AG08396 (cell line): ENCODE results near the gene HS3ST5.

Source experiments
- DNase-seq: peaks from one replicate; pipeline ENCODE4 v3.0.0; 2012; ENCODE audit warnings: low spot score, mixed read lengths

Gene HS3ST5

DNA sequence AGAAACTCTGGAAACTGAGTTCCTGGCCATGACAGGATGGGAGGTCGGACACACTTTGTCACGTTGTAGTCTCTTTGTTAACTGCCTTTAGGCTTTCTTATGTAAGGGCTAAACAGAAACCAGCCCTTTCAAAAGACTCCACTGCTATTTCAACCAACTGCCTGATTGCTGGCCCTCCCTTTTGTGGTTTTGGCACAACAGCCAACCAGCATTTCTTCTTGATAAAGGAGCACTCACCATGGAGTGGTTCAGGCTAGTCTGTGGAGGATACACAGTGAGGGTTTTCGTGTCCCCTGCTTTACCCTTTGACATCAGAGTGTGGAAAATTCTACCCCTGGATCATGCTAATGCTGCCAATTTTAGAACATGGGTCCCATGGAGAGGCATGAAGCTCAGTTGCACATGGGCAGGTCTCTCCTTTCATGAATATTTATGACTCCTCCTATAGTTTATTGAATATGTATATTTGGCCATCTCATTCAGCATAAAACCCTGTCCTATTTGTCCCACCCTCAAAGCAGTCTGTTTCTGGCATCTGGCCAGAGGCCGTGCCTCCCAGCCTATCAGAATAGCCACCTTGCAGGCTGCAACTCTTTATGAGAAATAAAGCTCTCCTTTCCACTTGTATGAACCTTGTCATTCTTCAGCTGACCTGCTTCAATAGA, 148.3 kb downstream of the HS3ST5 start:
- peak; percentile 7 for DNase-seq

- DNase-seq: no peak
Observed at GRCh38 chr6:114187563-114187962, 155.3 kb downstream of the HS3ST5 start.

- DNase-seq: no peak
Observed at GRCh38 chr6:114181664-114182063, 161.2 kb downstream of the HS3ST5 start.

- DNase-seq: no peak
Observed at GRCh38 chr6:114179411-114179810, 163.4 kb downstream of the HS3ST5 start.

DNA sequence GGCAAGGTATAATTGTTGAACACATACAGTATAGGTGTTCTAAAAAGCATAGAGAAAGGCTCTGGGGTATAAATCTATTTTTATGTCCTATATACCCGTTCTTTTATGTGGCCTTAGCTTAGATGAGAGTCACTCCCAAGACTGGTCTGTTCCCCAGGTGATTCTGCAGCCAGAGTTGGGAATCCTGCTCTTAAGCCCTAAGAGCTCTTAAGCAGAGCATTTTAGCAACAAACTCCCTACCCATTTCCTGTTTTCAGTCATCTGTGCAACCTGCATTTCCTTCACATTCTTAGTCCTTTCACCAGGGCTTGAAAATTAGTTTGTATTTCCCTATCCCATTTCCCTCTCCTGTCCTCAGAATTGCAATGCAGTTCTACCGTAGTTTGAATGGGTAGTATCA, 166.1 kb downstream of the HS3ST5 start:
- DNase-seq: no peak

GRCh38 chr6:114172576-114173260, 170.1 kb downstream of the HS3ST5 start:
- no peak for DNase-seq

DNA sequence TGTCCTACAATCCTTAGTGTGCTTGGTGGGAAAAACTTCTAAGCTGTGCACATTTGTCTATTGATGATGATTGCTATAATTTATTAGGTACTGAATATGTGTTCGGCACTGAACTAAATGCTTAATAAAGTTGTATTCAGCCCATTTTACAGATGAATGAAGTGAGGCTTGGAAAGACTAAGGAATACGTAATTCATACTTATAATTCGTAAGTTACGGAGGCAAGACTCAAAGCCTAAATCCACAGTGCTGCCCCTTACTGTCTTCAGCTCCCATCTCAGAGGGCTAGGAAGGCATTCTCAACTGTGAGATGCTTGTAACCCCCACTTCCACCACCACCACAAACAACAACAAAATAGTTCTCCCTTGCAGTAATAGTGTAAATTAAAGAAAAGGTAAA, 171.3 kb downstream of the HS3ST5 start:
- DNase-seq: no peak

DNA sequence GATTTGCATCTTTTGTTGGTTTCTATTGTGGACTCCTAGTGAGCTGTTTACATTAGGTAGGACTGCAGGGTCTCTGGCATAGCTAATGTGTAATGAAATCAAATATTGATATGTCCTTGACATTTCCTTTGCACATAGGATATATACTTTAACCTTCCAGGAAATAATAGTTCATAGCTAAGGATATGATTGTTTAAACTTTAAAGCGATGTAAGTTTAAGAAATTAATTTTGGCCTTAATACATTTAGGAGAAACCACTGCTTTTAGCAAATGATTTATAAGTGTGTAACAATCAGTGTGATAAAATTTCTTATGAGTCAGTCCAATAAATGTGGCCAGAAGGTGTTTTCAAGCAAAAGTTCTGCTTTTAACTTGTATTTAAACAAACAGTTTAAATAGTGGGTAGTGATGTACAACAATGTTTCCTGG, 171.8 kb downstream of the HS3ST5 start:
- no peak for DNase-seq

DNA sequence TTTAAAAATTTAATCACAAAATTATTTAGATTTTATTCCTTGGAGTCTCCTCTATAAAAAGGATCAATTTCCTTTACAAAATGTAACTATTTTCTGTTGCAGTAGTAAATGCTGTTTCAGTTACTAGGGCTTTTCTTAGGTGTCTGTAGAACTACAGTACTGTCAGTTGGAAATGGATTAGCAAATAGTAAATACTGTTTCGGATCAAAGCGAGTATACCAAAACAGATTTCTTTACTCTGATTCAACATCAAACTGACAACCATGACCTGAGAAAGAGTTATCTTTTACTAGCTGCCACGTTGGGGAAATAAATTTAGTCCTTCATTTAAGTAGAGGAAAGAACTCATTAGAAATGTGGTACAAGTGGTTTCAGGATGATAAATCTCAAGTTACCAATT, 172.5 kb downstream of the HS3ST5 start:
- no peak for DNase-seq

DNA sequence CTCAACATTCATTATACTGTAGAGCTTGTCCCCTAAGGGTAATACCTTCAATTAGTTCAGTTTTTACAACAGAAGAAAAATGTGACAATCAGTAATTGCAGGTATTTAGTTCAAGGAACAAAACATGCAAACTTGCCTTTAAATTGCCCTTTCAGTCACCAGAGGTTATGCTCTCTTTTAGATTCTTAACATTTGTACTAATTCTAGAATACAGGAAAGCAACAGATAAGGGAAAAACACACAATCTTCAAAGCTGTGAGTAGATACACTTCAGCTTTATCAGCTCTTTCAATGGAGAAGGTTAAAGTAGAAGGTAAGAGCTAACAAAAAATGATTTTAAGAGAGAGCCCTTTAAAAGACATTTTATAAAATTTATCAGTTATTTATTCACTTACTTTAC, 173.1 kb downstream of the HS3ST5 start:
- no peak for DNase-seq

DNA sequence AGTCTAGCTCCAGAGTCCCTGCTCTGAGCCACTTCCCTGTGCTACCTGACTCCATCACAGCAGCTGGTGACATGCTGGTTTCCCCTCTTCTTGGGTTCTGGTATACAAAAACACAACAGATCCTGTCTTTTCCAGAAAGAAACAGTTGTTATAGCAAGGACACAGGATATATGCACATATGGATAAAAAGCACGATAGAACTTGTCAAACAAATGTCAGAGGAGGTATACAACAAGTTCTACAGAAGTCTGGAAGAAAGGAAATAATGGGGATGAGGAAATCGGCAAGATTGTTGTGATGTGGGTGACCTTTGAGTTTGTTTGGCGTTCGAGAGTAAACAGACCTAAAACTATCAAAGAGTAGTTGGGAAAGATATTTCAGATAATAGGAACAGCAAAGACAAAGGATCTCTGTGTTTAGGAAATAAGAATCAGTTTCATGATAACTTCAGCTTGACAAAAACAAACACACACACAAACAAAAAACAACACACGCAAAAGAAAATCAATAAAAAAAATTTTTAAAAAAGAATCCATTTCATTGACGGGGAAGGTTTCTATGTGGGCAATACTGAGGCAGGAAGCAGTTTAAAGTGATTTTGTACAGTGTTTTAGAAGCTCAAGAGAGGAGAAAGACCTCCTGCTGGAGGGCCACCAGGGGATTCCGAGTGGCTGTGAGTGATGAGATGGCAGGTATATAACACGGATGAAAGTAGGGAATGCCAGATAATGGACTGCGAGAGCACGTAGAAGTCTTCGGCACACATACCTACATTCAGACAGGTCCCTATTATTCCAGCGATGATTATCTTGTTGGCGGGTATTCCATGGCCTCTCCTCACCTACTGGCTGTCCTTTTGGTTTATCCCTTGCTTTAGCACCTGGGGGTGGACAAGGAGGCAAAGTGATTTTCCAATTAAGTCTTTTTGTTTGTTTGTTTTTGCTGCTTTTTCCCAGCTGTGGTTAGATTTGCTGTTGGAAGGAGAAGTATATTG, 174.9 kb downstream of the HS3ST5 start:
- no peak for DNase-seq

GRCh38 chr6:114164207-114164606, 178.6 kb downstream of the HS3ST5 start:
- DNase-seq: no peak

- no peak for DNase-seq
Observed at GRCh38 chr6:114162691-114163347, 180.0 kb downstream of the HS3ST5 start.

- no peak for DNase-seq
Observed at GRCh38 chr6:114160881-114161280, 181.9 kb downstream of the HS3ST5 start.

- DNase-seq: no peak
Observed at GRCh38 chr6:114159727-114160126, 183.1 kb downstream of the HS3ST5 start.

DNA sequence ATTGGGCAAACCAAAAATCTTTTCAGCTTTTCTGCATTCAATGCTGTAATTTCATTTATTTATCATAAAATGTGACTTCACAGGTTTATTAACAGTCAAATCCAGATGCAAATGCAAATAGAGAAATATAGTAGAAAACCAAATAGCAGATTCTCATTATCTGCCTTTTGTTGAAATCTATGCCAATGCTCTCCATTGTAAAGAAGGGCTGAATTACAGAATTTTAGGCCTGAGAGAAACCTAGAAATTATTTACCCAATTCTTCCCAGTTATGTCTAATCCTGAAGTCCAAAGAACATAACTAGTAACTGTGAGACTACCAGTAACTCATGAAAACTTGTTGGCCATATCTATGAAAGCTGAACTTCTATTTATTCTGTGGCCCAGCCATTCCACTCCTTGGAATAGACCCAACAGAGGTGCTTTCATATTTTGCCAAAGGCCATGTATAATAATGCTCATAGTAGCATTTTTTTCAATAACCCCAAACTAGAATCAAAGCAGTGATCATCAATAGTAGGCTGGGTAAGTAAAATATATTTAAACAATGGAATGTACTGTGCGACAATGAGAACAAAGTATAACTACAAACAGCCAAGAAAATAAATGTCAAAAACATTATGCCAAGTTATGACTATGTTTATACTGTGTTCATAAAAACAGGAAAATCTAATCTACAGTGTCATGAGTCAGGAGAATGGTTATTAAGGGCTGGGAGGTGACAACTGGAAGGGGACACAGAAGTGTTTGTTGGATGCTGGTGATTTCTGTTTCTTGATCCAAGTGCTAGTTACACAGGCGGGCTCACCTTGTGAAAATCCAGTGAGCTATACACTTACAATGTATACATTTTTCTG, 183.8 kb downstream of the HS3ST5 start:
- no peak for DNase-seq

- DNase-seq: no peak
Observed at GRCh38 chr6:114158411-114158810, 184.4 kb downstream of the HS3ST5 start.

- DNase-seq: no peak
Observed at GRCh38 chr6:114157848-114158247, 185.0 kb downstream of the HS3ST5 start.

- no peak for DNase-seq
Observed at GRCh38 chr6:114155763-114156162, 187.1 kb downstream of the HS3ST5 start.

DNA sequence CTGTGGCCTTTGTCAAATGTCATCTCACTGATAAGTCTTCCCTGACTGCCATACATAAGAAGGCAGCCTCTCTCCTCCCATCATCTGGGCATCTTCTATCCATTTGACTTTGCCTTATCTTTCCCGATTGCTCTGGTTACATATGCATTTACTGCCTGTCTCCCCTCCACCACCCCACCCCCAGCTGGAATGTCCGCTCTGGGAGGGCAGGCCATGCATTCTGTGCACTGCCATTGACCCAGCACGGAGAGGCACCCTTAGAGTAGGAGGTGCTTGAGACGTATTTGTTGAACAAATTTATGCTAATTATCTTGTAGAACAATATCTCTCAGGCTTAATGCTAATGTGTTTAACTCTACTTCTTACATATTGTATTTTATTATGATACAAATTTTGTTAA, 188.0 kb downstream of the HS3ST5 start:
- no peak for DNase-seq

DNA sequence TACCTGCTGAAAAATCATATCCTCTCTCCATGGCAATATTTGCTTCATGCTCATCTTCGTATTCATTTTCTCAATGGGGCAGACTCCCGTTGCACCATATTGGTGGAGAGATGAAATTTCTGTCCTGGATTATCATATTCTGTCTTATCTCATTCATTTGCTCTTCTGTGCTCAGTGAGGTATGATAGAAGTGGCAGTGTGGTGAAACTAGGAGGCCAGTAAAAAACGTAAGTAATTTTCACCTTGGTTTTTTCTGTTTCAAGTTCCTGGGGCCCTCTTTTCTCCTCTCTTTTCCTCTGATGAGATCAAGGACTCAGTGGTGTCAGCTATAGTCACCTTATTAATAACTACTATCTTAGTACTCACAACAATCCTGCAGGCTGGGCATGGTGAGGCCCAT, 189.4 kb downstream of the HS3ST5 start:
- no peak for DNase-seq
